Astrocyte (in vitro differentiated cells and primary cell): ENCODE results near the gene DSCAM.

ENCODE experiments used
- CTCF ChIP-seq: IDR thresholded peaks from 2 replicates; pipeline ENCODE4 v1.5.1; 2011; ENCODE audit warnings: low read depth, mild to moderate bottlenecking, inconsistent platforms, low read length, moderate library complexity; ENCODE audit not compliant: insufficient read depth
- EZH2 ChIP-seq: IDR thresholded peaks from 2 replicates; pipeline ENCODE4 v1.6.1; 2012; ENCODE audit warnings: mild to moderate bottlenecking, low read length, inconsistent platforms; ENCODE audit not compliant: insufficient read depth

- TF ChIP-seq EZH2 = no peak
- TF ChIP-seq CTCF = no peak
These were observed 547.5 kb downstream of the DSCAM start for GRCh38 chr21:40299451-40299850.
